GM19372 (cell line): ENCODE data around the gene CNNM3.
A peak's percentile ranks its signal among the peaks of the same experiment; 100 is the strongest.

Experiments used
- ATAC-seq: cut with Tn5 transposase; IDR thresholded peaks from one replicate; pipeline ENCODE4 v1.9.1; 2021; ENCODE audit warnings: mild to moderate bottlenecking, low read depth, moderate library complexity; ENCODE audit not compliant: unreplicated experiment

CNNM3 gene

GRCh38 chr2:96838345-96839292 lies 22.6 kb downstream of the CNNM3 start:
- no peak for ATAC-seq

- ATAC-seq: no peak
These were observed 23.3 kb downstream of the CNNM3 start for GRCh38 chr2:96839293-96839874.

- no peak for ATAC-seq
These were observed 24.1 kb downstream of the CNNM3 start for GRCh38 chr2:96839875-96840850.

GRCh38 chr2:96841701-96842495 lies 25.8 kb downstream of the CNNM3 start:
- ATAC-seq: no peak

- no peak for ATAC-seq
These were observed 26.5 kb downstream of the CNNM3 start for GRCh38 chr2:96842600-96842999.

GRCh38 chr2:96843538-96844268 lies 27.6 kb downstream of the CNNM3 start, which contains the start of gene ANKRD23:
TSS of gene ANKRD23 (minus strand) at chr2:96844021. CDS start at chr2:96843992, 29 bp downstream.
- ATAC-seq: no peak

- ATAC-seq: no peak
These were observed 28.3 kb downstream of the CNNM3 start for GRCh38 chr2:96844405-96844808.

GRCh38 chr2:96846825-96847224 lies 30.8 kb downstream of the CNNM3 start:
- ATAC-seq: no peak

GRCh38 chr2:96847586-96847985 lies 31.5 kb downstream of the CNNM3 start:
- ATAC-seq: no peak

- no peak for ATAC-seq
These were observed 32.2 kb downstream of the CNNM3 start for GRCh38 chr2:96848264-96848663.

- no peak for ATAC-seq
These were observed 36.6 kb downstream of the CNNM3 start for GRCh38 chr2:96852667-96853066.

- ATAC-seq: no peak
These were observed 37.3 kb downstream of the CNNM3 start for GRCh38 chr2:96853321-96853720.

GRCh38 chr2:96856776-96857666 lies 41.0 kb downstream of the CNNM3 start:
- peak; percentile 0 for ATAC-seq

GRCh38 chr2:96857667-96858372 lies 41.8 kb downstream of the CNNM3 start, which contains the start of gene ANKRD39:
TSS of gene ANKRD39 (minus strand) at chr2:96858016. CDS start at chr2:96857987, 29 bp downstream.
- ATAC-seq: peak; percentile 91

- no peak for ATAC-seq
These were observed 43.1 kb downstream of the CNNM3 start for GRCh38 chr2:96859099-96859649.

- ATAC-seq: no peak
These were observed 43.6 kb downstream of the CNNM3 start for GRCh38 chr2:96859681-96860064.
